Ovary (tissue), 9 donors: ENCODE measurements around the gene FAM184A. TPM values are rescaled to one million over a fixed set of nuclear protein-coding genes. Genes with fewer than 3 reads are reported as not detected.

Experiments used
- DNase-seq, 5 donors: peaks; one replicate each; pipeline ENCODE4 v3.0.0-alpha.2; 2019 to 2020
- H3K27ac ChIP-seq, 2 donors: fragments of 200-600 bp; one replicate each; pipeline versions ENCODE4 v1.5.1 to v1.8.0; 2019 to 2022
- H3K27me3 ChIP-seq: fragments of 200-600 bp; one replicate; pipeline ENCODE4 v1.8.0; 2022
- H3K36me3 ChIP-seq: fragments of 200-600 bp; sonication (generic); one replicate; pipeline ENCODE4 v1.5.1; 2019
- H3K4me1 ChIP-seq: one replicate; pipeline ENCODE4 v1.8.1; 2013; ENCODE audit warnings: mild to moderate bottlenecking, moderate library complexity; ENCODE audit not compliant: insufficient read depth
- H3K4me3 ChIP-seq: fragments of 200-600 bp; sonication (generic); one replicate; pipeline ENCODE4 v1.5.1; 2017
- H3K9me3 ChIP-seq, 2 donors: fragments of 200-600 bp in 1 of 2; sonication (generic) in 1 of 2; one replicate each; pipeline versions ENCODE4 v1.5.1 to v1.8.1; 2013 to 2019; ENCODE audit warnings: mild to moderate bottlenecking in 1 of 2, moderate library complexity in 1 of 2
- CTCF ChIP-seq, 3 donors: fragments of 450-650 bp in 2 of 3; fragments of 200-600 bp in 1 of 3; IDR thresholded peaks; one replicate each; pipeline versions ENCODE4 v1.5.1 to v1.8.0; 2016 to 2022; ENCODE audit warnings: antibody characterized with exemption in 3 of 3, mild to moderate bottlenecking in 1 of 3
- EP300 ChIP-seq: sonication (generic); formaldehyde crosslinking; IDR thresholded peaks from one replicate; pipeline ENCODE4 v1.6.1; 2017; ENCODE audit warnings: antibody characterized with exemption
- POLR2A ChIP-seq: fragments of 450-650 bp; IDR thresholded peaks from one replicate; pipeline ENCODE4 v1.6.1; 2017; ENCODE audit warnings: antibody characterized with exemption, mild to moderate bottlenecking, moderate library complexity
- WGBS, 3 donors: extraction: QIAGEN DNeasy Blood & Tissue Kit in 1 of 3; methylation state at CpG; one replicate each; pipeline versions ENCODE4 v1.1.5 to v1.1.7; 2013 to 2017; 5-methylcytosine and 5-hydroxymethylcytosine counted together
- intact Hi-C, 4 donors: fragments of 100-400 bp; cut with DNase I; formaldehyde crosslinking; loops; one replicate each; pipeline versions ENCODE4 v1.11.0 to v1.15.1; 2022 to 2023
- polyA plus RNA-seq, 2 donors: library from polyadenylated mRNA; stranded (reverse); fragments of 200-250 nt in 1 of 2; fragments of 350-450 nt in 1 of 2; fragmentation: Illumina TruSeq in 1 of 2; extraction: RNeasy Lipid Tissue Mini Kit (QIAGEN cat#74804) in 1 of 2; gene quantifications; one replicate each; pipeline ENCODE4 v1.2.3, GENCODE V29; 2013 to 2014
- total RNA-seq, 7 donors: library from RNA; depleted of rRNA in 2 of 7; stranded (reverse); fragments of >200 nt in 2 of 7; fragmentation: NEBNext Ultra II Directional in 3 of 7; extraction: Animal tissue kit (Norgen Biotek cat#: 25700) in 3 of 7; gene quantifications; one replicate each; pipeline versions ENCODE4 v1.1.0 to v1.2.4, GENCODE V29; 2016 to 2023
- donor health status: DM: no; HTN: no; CAD: no; lungs with moderate emphysema.
- donor health status: DM: no; HTN: no; CAD: no.
- donor health status: Bipolar disorder and iron deficiency.
- donor health status: DM: yes; HTN: yes; CAD: no.
- donor health status: DM: no; HTN: no; CAD: no.
- donor health status: DM: yes; HTN: yes; CAD: no.

The FAM184A gene
- total and polyA plus RNA-seq, 9 donors = 2.8 to 10.8 (median 6.5) TPM

- no peak for TF ChIP-seq CTCF (IDR thresholded peaks at IDR 0.05)
- no peak for TF ChIP-seq POLR2A
- TF ChIP-seq EP300 = no peak
- WGBS, 3 donors = 49 to 71% (median 67%) methylated on average over 2 of the region's 2 CpGs
- Histone ChIP-seq H3K4me3 (no peak overlapping the region), H3K4me1 (no peaks in the 10 kb centered on the region), H3K27ac (no peak overlapping the region), H3K9me3 (no peaks in the 10 kb centered on the region), H3K36me3 (no peaks in the 10 kb centered on the region), H3K27me3 (no peaks in the 10 kb centered on the region)
- DNase-seq = no peak
- intact Hi-C loops = no loop called here
These were observed 125.1 kb downstream of the FAM184A start for GRCh38 chr6:118953391-118953790.

GRCh38 chr6:118952683-118953082 is 125.8 kb downstream of the FAM184A start:
- TF ChIP-seq EP300 = no peak
- WGBS, 3 donors = 93 to 98% (median 97%) methylated on average over 2 of the region's 2 CpGs
- Histone ChIP-seq H3K27me3 (no peaks in the 10 kb centered on the region), H3K9me3 (no peaks in the 10 kb centered on the region), H3K27ac (no peak overlapping the region), H3K4me3 (no peak overlapping the region), H3K4me1 (no peaks in the 10 kb centered on the region), H3K36me3 (no peaks in the 10 kb centered on the region)
- intact Hi-C loops = no loop called here
- no peak for DNase-seq

GRCh38 chr6:118945217-118945616 is 133.2 kb downstream of the FAM184A start:
- Histone ChIP-seq H3K27me3 (no peaks in the 10 kb centered on the region), H3K36me3 (no peaks in the 10 kb centered on the region), H3K9me3 (no peaks in the 10 kb centered on the region), H3K4me3 (no peak overlapping the region), H3K27ac (no peak overlapping the region), H3K4me1 (no peaks in the 10 kb centered on the region)
- DNase-seq = no peak
- TF ChIP-seq EP300 (no peak), CTCF (IDR thresholded peaks at IDR 0.05) (no peak), POLR2A (no peak)
- intact Hi-C loops = no loop called here

GRCh38 chr6:118940770-118941169 is 137.7 kb downstream of the FAM184A start:
- 95 to 98% (median 98%) methylated on average over 2 of the region's 2 CpGs for WGBS, 3 donors
- intact Hi-C loops = no loop called here
- H3K36me3 ChIP-seq = no peaks in the 10 kb centered on the region
- H3K4me1 ChIP-seq = no peaks in the 10 kb centered on the region
- no peaks in the 10 kb centered on the region for H3K9me3 ChIP-seq
- H3K4me3 ChIP-seq = no peak overlapping the region
- no peak for TF ChIP-seq CTCF (IDR thresholded peaks at IDR 0.05)
- no peak for TF ChIP-seq EP300
- no peak for TF ChIP-seq POLR2A
- H3K27me3 ChIP-seq = no peaks in the 10 kb centered on the region
- H3K27ac ChIP-seq = no peak overlapping the region
- DNase-seq = no peak

GRCh38 chr6:118939683-118940082 is 138.8 kb downstream of the FAM184A start:
- intact Hi-C loops = no loop called here
- H3K4me1 ChIP-seq = no peaks in the 10 kb centered on the region
- TF ChIP-seq EP300 (no peak), CTCF (IDR thresholded peaks at IDR 0.05) (no peak), POLR2A (no peak)
- no peak overlapping the region for H3K4me3 ChIP-seq
- no peaks in the 10 kb centered on the region for H3K9me3 ChIP-seq
- no peaks in the 10 kb centered on the region for H3K27me3 ChIP-seq
- no peaks in the 10 kb centered on the region for H3K36me3 ChIP-seq
- 98 to 100% (median 100%) methylated on average over 1 of the region's 1 CpG for WGBS, 3 donors
- DNase-seq = no peak
- H3K27ac ChIP-seq = no peak overlapping the region
